Effector CD4-positive, alpha-beta T cell (primary cell): Measurements from ENCODE around the gene NARS2.
"Not testable (repeated sequence)": the region's sequence is repeated elsewhere in the genome, so short reads cannot be mapped to it uniquely, and the experiment has no call there.

Experiments used
- DNase-seq: peaks from one replicate; pipeline ENCODE4 v3.0.0-alpha.2; 2020

NARS2 gene

DNA sequence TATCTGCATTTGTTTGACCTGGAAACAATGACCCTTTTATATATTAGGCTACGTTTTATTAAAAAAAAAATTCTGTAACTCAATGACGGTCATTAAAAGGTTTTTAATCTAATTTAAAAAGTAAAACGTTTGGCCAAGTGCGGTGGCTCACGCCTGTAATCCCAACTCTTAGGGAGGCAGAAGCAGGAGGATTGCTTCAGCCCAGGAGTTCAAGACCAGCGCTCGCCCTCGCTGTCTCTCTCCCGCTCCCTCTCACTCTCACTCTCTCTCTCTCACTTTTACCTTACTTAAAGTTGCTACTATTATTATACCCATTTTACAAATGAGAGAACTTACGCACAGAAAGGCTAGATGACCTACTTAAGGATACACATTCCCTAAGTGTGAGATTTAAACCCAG, 814 bp upstream of the NARS2 start:
- no peak for DNase-seq

DNA sequence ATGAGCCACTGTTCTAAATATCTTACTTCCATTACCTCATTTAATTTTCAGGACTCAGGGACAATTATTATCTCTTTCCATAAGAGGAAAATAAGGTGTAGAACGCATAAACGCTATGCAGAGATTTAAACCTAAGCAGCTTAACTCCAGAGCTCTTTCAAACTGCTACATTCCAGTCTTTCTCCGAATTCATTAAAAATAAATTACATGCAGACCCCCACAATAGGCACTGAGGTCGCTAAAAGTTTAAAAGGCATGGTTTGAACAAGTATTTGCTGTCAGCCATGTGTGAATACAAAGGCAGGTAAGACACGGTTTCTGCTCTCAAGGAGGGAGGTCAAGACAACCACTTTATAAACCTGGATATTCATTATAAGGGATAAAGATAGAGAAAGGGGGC, 983 bp downstream of the NARS2 start:
- DNase-seq, result no peak

DNA sequence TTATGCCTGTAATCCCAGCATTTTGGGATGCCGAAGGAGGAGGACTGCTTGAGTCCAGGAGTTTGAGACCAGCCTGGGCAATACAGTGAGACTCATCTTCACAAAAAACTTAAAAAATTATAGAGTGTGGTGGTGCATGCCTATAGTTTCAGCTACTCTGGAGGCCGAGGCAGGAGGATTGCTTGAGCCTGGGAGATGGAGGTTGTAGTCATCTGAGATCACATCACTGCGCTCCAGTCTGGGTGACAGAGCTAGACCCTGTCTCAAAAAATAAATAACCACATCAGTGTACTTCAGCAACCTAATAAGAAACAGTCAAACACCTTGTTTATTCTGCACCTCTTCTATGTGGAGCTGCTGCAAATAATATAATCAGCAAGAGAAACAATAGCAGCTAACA, 1.4 kb downstream of the NARS2 start:
- DNase-seq, result no peak

DNA sequence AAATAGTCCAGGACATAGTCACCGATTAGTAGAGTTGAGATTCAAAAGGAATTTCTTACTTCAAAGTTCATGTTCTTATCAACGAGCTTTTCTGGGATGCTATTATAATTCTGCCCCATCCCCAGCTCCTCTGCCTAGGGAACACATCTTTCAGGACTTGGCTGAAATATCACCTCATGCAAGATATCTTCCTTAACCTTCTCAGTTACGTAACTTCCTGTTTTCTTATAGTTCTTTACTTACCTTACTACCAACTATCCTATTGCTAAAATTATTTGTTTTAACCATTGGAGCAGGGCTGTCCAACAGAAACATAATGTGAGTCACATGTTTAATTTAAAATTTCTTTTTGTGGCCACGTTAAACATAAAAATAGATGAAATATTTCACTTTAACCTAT, 2.3 kb downstream of the NARS2 start:
- DNase-seq, result no peak

DNA sequence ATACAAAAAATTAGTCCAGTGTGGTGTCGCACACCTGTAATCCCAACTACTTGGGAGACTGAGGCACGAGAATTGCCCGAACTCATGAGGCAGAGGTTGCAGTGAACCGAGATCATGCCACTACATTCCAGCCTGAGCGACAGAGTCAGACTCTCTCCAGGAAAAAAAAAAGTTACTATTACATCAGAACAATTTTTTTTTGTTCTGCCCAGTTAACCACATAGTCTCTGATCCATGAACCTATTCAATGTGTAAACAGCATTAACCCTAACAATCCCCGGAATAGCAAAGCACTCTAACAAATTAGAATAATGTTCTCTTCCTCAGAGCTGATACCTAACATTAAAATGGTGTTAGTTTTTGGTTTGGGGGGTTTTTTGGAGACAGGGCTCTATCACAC, 4.6 kb downstream of the NARS2 start:
- DNase-seq, result no peak

DNA sequence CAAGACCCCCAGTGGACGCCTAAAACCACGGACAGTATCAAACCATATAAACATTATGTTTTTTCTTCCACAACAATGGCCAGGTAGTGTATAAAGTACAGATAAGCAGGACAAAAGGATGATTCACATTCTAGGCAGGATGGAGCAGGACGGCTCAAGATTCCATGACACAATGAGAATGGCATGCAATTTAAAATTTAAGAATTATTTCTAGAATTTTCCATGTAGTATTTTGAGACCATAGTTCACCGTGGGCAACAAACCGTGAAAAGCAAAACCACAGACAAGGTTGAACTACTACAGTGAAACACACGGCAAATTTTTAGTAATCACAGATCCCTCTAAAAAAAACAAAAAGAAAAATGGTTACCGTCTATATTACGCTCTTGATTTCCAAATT, 7.5 kb downstream of the NARS2 start:
- no peak for DNase-seq

DNA sequence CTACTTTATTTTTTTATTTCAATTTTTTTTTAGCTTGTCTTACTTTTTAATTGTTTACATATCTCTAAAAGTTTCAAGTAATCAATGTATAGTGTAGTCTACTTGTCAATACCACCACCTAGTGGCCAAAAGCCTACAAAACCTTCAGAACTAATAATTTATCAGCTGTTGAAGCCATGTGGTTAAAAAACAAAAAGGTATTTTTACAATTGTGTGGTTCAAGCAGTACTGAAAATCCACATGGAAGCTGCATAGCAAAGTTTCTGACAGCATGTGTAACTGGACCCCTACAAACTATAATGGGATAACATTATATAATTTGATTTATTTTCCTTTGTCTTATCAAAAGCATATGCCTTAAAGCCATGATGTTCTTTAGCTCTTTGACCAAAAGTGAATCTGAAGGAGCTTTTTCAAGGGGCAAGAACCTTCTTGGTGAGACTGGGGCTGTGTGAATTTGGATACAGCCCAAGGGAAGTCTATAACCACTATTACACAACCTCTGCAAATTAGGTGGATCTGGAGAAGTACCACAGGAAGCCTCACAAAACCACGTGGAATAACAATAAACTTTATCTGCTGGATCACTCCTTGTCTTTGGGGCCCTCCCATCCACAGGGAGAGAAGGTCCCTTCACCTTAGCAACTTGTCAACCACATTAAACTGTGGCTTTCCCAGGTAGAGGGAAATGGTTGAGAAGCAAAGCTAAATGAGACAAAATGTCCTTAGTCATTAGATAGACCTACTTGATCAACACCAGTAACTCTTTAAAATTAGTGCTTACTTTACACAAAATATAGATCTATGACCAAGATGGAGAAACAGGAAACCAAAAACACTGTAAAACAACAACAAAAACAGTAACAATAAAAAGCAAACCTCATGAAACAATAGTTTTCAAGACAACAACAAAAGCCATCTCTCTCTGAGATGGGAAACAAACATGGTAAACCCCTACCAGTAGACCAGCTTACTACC, 9.9 kb downstream of the NARS2 start:
- DNase-seq, result peak; percentile 57

DNA sequence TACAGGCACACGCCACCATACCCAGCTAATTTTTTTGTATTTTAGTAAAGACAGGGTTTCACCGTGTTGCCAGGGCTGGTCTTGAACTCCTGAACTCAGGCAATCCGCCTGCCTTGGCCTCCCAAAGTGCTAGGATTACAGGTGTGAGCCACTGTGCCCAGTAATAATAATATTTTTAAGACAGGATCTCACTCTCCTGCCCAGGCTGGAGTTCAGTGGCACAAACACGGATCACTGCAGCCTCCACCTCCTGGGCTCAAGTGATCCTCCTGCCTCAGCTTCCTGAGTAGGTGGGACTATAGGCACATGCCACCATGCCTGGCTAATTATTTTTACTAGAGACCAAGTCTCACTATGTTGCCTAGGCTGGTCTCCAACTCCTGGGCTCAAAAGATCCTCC, 10.6 kb downstream of the NARS2 start:
- not testable (repeated sequence) for DNase-seq

DNA sequence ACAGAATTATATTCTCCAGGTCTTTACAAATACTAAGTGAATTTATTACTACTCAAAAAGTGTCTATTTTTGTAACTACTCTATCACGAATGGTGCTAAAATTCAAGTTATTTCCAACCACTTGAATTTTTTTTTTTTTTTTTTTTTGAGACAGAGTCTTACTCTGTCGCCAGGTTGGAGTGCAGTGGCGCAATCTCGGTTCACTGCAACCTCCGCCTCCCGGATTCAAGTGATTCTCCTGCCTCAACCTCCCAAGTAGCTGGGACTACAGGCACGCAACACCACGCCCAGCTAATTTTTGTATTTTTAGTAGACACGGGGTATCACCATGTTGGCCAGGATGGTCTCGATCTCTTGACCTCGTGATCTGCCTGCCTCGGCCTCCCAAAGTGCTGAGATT, 11.6 kb downstream of the NARS2 start:
- DNase-seq, result not testable (repeated sequence)

DNA sequence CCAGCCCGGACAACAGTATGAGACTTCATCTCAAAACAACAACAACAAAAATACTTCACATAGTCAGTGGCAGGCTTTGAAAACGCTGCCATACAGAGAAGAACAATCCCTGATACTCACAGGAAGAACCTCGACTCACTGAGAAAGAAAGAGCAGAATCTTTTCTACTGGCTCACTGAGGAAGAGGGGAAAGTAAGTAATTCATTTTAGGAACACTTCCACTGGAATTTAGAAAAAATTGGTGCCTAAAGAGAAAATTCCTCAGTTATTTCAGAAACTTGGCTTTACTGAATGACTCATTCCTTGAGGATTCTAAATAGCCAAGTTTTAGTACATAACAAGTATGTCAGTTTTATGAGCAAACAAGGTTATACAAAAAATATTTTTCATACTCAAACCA, 12.3 kb downstream of the NARS2 start:
- DNase-seq, result no peak

DNA sequence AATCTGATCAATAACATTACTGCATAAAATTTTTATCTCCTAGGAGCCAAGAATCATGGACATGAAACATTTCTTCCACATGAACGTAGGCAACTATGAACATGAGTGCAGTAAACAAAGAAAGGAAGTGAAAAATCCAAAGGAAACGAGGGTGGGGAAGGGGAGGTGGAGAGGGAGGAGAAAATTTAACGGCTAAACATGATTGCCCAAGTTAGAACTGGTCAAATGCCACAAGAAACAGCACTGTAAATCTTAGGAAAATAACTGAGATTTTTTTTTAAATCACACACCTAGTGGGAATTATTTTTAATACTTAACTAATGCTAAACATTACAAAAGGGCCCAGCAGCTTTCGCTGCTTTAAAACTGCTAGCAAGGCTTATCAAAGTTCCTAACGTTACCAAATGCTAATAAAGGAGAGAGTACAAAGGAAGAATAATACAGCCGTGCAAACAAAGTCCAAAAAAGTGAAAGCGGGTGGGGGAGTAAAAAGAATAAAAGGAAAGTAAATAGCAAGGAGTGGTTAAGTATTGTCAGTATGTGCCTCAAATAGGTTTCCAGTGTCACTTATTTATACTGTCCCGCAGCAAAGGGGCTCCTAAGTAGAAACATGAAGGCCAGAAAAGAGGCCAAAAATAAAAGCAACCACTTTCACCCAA, 13.7 kb downstream of the NARS2 start:
- no peak for DNase-seq

DNA sequence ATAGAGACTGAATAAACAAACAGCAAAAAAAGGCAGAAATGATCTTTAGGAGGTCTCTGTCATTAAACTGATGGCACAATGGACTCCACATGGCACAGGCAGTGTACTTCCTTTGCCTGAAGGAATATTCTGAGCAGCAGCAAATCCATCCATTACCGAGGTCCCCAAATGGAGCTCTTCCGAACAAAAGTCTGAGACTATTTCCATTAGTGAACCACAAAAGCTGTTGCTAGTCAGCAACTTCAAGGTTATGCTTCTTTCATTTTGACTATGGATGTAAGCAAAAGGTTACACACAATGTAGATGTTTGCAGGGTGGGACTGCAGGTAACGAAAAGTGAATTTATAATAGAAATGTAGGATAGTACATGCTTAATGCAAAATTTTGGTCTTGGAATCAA, 14.5 kb downstream of the NARS2 start:
- no peak for DNase-seq

DNA sequence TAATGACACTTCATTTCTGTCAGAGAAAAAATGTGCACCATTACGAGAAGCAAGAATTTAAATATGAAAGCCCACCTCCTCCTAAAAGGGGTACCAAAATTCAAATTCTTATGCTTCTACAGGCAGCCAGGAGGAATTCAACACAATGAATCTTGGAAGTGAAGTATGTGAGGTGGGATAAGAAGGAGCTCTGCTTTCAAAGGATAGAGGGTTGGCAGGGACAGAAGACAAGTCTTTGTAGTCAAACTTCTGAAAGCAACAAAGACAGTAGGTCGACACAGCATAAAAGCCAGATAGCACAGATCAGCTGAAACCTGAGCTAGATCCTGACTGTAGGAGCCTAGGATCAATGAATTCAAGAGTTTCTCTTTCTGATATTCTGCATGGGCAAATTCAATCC, 17.4 kb downstream of the NARS2 start:
- DNase-seq, result no peak

DNA sequence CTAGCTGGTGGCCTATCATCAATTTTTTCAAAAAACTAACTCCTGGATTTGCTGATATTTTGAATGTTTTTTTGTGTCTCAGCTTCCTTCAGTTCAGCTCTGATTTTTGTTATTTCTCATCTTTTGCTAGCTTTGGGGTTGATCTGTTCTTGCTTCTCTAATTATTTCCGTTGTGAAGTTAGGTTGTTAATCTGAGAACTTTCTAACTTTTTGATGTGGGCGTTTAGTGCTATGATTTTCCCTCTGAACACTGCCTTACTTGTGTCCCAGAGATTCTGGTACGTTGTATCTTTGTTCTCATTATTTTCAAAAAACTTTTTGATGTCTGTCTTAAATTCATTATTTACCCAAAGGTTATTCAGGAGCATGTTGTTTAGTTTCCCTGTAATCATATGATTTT, 19.1 kb downstream of the NARS2 start:
- DNase-seq, result no peak

DNA sequence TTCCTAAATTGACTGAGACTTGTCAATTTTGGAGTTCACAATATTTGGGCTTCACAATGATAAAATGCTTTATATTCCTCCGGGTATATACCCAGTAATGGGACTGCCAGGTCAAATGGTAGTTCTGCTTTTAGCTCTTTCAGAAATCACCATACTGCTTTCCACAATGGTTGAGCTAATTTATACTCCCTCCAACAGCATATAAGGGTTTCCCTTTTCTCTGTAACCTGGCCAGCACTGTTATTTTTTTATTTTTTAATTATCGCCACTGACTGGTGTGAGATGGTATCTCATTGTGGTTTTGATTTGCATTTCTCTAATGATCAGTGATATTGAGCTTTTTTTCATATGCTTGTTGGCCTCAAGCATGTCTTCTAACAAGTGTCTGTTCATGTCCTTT, 21.8 kb downstream of the NARS2 start:
- no peak for DNase-seq

DNA sequence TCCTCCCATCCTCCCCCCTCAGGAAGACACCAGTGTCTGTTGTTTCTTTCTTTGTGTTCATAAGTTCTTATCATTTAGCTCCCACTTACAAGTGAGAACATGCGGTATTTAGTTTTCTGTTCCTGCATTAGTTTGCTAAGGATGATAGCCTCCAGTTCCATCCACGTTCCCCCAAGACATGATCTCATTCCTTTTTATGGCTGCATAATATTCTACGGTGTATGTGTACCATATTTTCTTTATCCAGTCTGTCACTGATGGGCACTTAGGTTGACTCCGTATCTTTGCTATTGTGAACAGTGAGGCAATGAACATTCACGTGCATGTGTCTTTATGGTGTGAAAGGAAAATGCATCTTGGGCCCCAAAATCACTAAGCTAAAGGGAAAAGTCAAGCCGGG, 22.5 kb downstream of the NARS2 start:
- not testable (repeated sequence) for DNase-seq

DNA sequence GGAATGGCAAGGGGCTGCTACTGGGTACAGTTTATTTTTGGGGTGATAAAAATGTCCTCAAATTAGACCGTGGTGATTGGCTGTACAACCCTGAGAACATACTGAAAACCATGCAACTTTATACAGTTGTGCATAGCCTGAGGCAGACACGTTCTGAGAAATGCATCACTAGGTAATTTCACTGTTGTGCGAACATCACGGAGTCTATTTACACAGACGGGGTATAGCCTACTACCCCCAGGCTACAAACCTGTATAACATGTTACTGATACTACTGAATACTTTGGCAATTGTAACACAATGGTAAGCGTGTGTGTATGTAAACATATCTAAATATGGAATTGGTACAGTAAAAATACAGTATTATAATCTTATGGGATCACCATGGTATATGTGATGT, 23.6 kb downstream of the NARS2 start:
- no peak for DNase-seq

DNA sequence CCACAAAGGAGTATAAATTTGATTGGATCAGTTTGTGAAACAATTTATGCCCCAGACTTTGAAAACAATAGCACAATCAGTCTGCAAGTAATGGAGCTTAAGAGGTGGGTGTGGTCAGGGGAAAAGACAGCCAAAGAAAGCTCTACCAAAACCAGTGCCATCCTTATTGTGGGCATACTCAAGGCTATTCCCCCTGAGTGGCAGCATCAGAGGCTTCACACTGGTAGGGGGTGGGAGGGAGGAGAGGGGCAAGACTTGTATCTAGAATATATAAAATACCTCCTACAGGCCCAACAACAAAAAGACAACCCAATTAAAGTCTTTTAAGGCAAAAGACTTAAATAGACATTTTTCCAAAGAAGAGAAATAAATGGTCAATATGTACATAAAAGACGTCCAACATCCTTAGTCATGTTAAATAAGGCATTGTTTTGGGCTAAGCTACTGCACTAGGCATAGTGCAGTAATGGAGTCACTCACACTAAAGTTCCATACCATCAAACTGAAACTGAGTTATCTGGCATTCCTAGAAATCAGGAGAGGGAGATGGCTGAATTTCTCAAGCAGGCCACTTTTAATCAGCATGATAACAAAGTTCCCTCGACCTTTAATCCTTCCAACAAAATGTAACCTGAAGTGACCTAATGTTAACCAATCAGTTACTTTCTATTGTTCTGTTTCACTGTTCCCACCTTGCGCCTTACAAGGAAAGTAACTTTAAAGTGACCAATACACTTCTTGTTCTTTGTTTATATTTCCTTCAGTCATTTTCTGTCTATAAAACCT, 24.8 kb downstream of the NARS2 start:
- no peak for DNase-seq

DNA sequence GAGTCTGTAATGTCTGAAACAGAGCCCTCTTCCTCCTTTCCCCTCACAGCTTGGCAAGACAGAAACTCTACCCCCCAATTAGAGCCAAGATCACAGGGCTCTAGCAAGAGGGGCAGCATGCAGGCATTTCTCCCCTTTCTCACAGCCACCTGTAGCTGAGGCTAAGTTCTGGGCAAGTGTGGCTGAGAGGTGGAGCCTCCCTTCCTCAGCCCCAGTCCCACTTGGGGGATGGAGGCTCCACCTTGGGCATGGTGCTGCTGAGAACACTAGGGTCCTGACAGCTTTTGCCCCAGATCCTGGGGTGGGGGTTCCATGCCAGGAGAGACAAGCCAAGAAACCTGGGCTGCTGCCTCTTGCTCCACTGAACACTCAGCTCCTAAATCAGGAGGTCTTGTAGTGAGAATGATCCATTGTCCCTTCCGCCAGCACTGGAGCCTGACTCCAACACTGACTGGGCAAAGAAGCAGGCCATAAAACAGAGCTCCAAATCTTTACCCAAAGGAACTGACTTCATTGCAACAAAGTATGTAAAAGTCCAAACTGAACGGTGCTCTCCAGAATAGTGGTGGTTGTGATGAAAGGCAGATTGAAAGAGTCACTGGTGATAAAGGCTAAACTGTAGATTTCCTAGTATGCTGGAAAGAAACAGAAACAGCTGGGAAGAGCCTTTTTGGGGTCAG, 25.6 kb downstream of the NARS2 start:
- DNase-seq, result no peak

DNA sequence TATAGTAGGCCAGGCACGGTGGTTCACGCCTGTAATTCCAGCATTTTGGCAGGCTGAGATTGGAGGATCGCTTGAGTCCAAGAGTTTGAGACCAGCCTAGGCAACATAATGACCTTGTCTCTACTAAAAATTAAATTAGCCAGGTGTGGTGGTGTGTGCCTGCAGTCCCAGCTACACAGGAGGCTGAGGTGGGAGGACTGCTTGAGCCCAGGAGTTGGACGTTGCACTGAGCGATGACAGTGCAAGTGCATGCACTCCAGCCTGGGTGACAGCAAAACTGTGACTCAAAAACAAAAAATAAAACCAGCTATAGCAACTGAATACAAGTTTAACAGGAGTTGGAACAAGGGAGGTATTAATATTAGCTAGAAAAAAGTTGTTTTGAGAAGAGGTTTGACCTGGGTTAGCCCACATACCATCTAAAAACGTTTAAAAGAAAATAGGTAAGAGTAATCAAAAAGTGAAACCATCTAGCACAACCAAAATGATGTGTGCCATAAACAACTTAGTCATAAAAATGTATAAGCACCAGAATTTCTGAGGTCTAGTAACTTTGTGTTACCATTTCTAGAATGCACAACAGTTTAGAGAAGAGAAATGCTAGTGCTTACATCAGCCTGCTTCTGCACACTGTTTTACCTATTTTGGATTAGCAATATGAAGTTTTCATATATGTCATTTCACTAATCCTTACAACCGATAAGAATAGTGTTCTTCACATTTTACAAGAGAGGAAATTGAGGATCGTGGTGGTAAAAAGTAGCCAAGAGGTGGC, 26.5 kb downstream of the NARS2 start:
- no peak for DNase-seq

DNA sequence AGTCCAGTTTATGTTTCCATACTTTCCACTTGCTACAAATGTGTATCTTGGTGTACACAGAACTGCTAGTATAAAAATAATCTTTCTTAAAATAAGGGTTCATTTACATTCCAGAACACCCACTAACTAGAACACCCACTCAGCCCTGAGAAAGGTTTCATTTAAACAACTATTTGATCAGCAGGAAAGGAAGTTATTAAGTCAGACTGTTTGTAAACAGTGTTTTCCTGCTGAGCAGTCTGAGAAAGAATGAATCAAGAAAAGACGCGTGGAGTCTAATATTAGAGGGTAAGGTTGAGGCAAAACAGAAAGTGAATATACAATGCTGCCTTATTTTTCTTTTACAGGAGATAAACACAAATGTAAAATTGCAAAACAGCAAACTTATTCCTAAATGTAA, 32.7 kb downstream of the NARS2 start:
- no peak for DNase-seq

DNA sequence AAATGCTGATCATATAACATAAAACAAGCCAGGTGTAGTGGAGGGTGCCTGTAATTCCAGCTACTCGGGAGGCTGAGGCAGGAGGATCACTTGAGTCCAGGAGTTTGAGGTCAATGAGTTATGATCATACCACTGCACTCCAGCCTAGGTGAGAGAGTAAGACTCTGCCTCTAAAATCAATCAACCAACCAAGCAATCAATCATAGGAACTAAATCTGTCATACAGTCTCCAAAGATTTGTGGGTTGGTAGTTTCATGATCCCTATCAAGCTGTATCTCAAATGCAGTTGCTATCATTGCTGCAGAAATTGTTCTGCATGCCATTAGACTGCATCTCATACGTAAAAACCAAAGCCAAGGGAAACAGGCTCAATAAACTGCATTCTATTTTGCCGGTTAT, 33.1 kb downstream of the NARS2 start:
- no peak for DNase-seq
